Measurements from ENCODE around the gene RTKN. TPM values are rescaled to one million over a fixed set of nuclear protein-coding genes. Genes with fewer than 3 reads are reported as not detected.

The RTKN gene
- total and polyA plus RNA-seq, 2 of the 13 experiments (the other 11 are each of a cell fraction or from before 2014, with no cell fraction given), result 159 to 166 TPM

GRCh38 chr2:74391580-74392448 is 49.9 kb downstream of the RTKN start (continued):
- TF ChIP-seq TEF (CRISPR knock-in tag; IDR thresholded peaks at IDR 0.05) (peak; percentile 52; the same call in 1 of the 2 replicates), TP53 (CRISPR knock-in tag; conservative IDR thresholded peaks at IDR 0.05) (no peak), ZNF691 (CRISPR knock-in tag; IDR thresholded peaks at IDR 0.05; ENCODE audit: borderline replicate concordance, low read depth) (no peak), ZNF616 (CRISPR knock-in tag; IDR thresholded peaks at IDR 0.05; ENCODE audit: low read depth) (no peak; the same call in 1 of the 2 replicates), PCBP2 (optimal IDR thresholded peaks at IDR 0.05; ENCODE audit: low read depth, low read length, poor library complexity, severe bottlenecking) (no peak), FOSL2 (CRISPR knock-in tag; IDR thresholded peaks at IDR 0.05) (peak; percentile 49; the same call in 1 of the 2 replicates), MAZ (IDR thresholded peaks at IDR 0.05; ENCODE audit: borderline replicate concordance, low read depth, low read length) (peak; percentile 80; the same call in 1 of the 2 replicates), MAZ (CRISPR knock-in tag; IDR thresholded peaks at IDR 0.05; ENCODE audit: low read depth) (peak; percentile 55; the same call in 1 of the 2 replicates), ZNF142 (CRISPR knock-in tag; IDR thresholded peaks at IDR 0.05) (0 out of 2 replicates have a peak, but pooled peaks have one; percentile 16), FOXA3 (CRISPR knock-in tag; IDR thresholded peaks at IDR 0.05) (peak; percentile 3; the same call in 1 of the 2 replicates), ZBTB20 (CRISPR knock-in tag; IDR thresholded peaks at IDR 0.05; ENCODE audit: borderline replicate concordance, low read depth) (no peak), LBX2 (CRISPR knock-in tag; IDR thresholded peaks at IDR 0.05; ENCODE audit: borderline replicate concordance) (peak; percentile 65; the same call in 1 of the 2 replicates), KLF15 (CRISPR knock-in tag; IDR thresholded peaks at IDR 0.05; ENCODE audit: borderline replicate concordance) (no peak), RAD51 (IDR thresholded peaks at IDR 0.05; ENCODE audit: borderline replicate concordance) (no peak), PLRG1 (conservative IDR thresholded peaks at IDR 0.05) (no peak), MTF1 (CRISPR knock-in tag; IDR thresholded peaks at IDR 0.05) (no peak), POGK (CRISPR knock-in tag; conservative IDR thresholded peaks at IDR 0.05) (peak; percentile 78), ZNF569 (CRISPR knock-in tag; IDR thresholded peaks at IDR 0.05; ENCODE audit: borderline replicate concordance) (no peak)
